ENCODE data around the gene THBS2.
A peak's percentile ranks its signal among the peaks of the same experiment; 100 is the strongest.

THBS2 gene

GRCh38 chr6:169250660-169251059 is 3.0 kb downstream of the THBS2 start:
- peak; percentile 58 for DNase-seq (ENCODE audit: low read depth, low spot score)

- DNase-seq (ENCODE audit: low read depth, low spot score) = no peak
Measured at GRCh38 chr6:169249057-169249456, 4.6 kb downstream of the THBS2 start.

DNA sequence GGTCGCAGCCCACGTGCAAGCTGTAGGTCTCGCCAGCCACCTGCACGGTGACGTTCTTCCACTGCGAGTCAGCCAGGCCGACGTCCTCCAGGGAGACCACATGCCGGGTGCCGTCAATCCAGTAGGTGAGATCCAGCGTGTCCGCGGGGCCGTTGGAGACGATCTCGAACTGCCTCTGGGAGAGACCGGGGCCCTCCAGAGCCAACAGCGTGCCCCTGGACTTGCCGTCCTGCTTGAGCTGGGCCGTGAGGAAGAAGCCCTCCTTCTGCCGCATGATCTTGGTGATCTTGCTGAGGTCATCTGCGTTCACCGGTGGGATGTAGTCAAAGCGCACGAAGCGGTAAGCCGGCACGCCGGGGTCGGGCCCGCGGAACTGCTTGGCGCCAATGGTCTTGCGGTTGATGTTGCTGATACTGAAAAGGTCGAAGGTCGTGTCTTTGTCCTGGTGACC is 5.1 kb downstream of the THBS2 start:
- DNase-seq (ENCODE audit: low read depth, low spot score) = no peak

- no peak for DNase-seq (ENCODE audit: low read depth, low spot score)
Measured at GRCh38 chr6:169247991-169248390, 5.7 kb downstream of the THBS2 start.

- DNase-seq (ENCODE audit: low read depth, low spot score) = no peak
Measured at GRCh38 chr6:169247419-169247818, 6.2 kb downstream of the THBS2 start.

GRCh38 chr6:169246445-169246844 is 7.2 kb downstream of the THBS2 start:
- DNase-seq (ENCODE audit: low read depth, low spot score) = no peak

- no peak for DNase-seq (ENCODE audit: low read depth, low spot score)
Measured at GRCh38 chr6:169244684-169245383, 8.8 kb downstream of the THBS2 start.

DNA sequence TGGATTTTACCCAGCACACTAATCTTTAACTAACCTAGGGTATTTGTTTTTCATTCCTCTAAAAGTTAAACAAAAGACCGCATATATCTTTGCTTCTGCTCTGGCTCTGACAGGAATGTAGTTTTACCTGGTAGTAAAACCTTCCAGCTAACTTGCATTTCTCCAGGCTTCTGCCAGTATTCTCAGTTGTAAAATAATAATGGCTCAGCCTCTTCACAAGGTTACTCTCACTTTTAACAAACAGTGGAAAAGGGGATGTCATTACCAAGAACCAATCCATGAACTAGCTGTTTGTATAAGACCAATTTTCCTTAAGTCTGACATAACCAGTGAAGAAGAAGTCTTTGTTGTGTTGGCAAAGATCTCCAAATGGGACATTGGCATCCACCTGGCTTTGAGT is 10.0 kb downstream of the THBS2 start:
- DNase-seq (ENCODE audit: low read depth, low spot score) = no peak

DNA sequence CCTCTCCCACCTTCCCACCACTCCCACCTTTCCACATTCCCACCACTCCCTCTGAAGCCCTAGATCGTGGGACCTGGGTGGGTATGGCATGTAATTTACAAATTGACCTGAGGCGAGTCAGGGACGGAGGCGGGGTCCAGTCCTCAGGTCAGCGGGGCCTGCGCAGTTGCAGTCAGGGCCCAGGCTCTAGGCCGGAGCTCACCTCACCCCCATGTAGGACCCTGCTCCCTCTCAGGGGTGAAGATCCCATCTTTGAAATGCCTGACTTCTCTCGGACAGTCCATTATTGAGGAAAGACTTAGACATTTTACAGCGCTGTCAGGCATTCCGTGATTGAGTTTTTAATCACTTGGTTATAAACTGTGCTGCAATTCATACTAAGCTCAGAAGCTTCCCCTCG is 10.5 kb downstream of the THBS2 start:
- no peak for DNase-seq (ENCODE audit: low read depth, low spot score)

DNA sequence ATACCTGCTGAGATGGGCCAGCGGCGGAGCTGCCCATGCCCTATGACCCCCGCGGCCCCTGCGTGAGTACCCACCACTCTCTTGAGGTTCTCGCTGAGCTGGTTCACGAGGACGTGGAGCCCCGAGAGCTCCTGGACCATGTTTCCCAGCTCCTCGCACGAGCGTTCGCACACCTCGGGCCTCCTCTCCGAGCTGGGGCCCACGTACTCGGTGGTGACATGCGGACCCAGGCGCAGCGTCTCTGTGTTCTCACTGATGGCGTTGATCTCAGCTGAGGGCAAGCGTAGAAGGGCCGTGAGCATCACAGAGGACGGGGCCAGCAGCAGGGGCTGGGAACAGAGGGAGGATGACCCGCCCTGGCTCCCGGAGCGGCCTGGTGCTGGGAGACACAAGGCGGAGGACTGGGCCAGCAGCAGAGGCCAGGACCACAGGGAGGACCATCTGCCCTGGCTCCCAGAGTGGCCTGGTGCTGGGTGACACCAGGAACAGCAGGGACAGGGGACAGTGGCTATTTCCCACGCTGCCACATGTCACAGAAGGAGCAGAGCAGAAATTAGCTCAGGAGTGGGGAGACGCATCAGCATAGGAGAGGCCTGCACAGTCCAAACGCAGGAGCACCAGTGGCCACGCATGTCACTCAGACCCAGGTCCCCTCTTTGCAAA is 11.8 kb downstream of the THBS2 start:
- no peak for DNase-seq (ENCODE audit: low read depth, low spot score)

- DNase-seq (ENCODE audit: low read depth, low spot score) = no peak
Measured at GRCh38 chr6:169240591-169241390, 12.9 kb downstream of the THBS2 start.

DNA sequence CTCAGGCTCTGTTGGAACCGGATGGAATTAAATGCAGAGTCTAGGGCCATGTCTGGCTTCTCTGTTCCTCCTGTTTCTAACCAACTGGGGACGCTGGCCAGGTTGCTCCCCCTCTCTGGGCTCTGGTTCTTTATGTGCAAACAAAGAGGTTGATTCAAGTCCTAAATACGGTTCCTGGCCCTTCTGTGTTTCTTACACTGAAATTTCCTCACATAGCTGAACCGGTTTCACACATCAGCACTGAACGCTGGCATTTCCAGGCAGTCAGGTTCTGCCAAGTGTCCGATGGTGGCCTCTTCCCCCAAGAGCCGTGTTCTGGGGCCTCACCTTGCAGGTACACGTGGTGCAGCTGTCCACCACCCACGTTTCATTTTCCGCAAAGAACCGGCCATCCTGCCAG is 13.5 kb downstream of the THBS2 start:
- no peak for DNase-seq (ENCODE audit: low read depth, low spot score)

GRCh38 chr6:169239181-169239580 is 14.5 kb downstream of the THBS2 start:
- no peak for DNase-seq (ENCODE audit: low read depth, low spot score)

- DNase-seq (ENCODE audit: low read depth, low spot score) = no peak
Measured at GRCh38 chr6:169238766-169239165, 14.9 kb downstream of the THBS2 start.

- DNase-seq (ENCODE audit: low read depth, low spot score) = no peak
Measured at GRCh38 chr6:169237496-169238134, 16.0 kb downstream of the THBS2 start.

- no peak for DNase-seq (ENCODE audit: low read depth, low spot score)
Measured at GRCh38 chr6:169236988-169237387, 16.7 kb downstream of the THBS2 start.

GRCh38 chr6:169236545-169236944 is 17.1 kb downstream of the THBS2 start:
- no peak for DNase-seq (ENCODE audit: low read depth, low spot score)

DNA sequence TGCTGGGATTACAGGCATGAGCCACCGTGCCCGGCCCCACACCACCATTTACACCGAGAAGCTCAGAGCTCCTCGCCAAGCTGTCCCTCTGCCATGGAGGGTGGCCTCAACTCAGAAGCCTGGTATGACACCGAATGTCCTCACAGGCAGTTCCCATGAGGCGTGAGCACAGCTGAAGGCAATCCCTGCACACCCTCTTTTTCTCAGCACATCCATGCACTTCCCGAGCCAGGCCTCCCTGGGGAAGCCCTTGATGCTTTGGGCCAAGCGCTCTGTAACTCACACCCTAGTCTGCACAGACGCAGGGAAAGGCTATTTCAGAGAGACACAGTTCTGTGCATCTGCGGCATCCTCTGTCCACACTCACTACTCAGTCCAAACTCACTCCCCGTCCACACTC is 18.4 kb downstream of the THBS2 start:
- no peak for DNase-seq (ENCODE audit: low read depth, low spot score)

GRCh38 chr6:169234634-169235033 is 19.0 kb downstream of the THBS2 start:
- DNase-seq (ENCODE audit: low read depth, low spot score) = no peak

DNA sequence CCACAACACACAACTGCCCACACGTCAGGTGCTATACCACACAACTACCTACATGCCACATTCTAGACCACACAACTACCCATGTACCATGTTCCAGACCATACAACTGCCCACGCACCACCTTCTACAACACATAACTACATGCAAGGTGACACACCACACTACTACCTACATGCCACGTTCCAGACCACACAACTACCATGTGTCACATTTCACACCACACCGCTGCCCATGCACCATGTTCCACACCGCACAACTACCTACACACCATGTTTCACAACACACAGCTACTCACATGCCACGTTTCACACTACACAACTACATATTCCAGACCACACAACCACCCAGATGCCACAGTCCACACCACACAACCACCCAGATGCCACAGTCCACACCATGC is 19.8 kb downstream of the THBS2 start:
- DNase-seq (ENCODE audit: low read depth, low spot score) = no peak

DNA sequence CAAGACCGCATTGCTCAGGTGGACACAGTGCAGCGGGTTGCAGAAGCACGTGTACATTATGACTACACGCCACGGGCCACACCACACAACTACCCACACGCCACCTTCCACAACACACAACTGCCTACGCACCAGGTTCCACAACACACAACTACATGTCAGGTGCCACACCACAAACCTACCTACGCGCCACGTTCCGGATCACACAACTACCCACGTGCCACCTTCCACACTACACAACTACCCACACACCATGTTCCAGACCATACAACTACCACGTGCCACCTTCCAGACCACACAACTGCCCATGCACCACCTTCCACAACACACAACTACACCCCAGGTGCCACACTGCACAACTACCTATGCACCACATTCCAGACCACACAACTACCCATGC is 20.5 kb downstream of the THBS2 start:
- no peak for DNase-seq (ENCODE audit: low read depth, low spot score)

GRCh38 chr6:169232507-169232931 is 21.1 kb downstream of the THBS2 start:
- no peak for DNase-seq (ENCODE audit: low read depth, low spot score)
